Ovary (tissue), 9 donors: ENCODE results near the gene CDHR2. TPM values are rescaled to one million over a fixed set of nuclear protein-coding genes. Genes with fewer than 3 reads are reported as not detected.

Experiments
- DNase-seq, 5 donors: peaks; one replicate each; pipeline ENCODE4 v3.0.0-alpha.2; 2019 to 2020
- H3K27ac ChIP-seq, 2 donors: fragments of 200-600 bp; one replicate each; pipeline versions ENCODE4 v1.5.1 to v1.8.0; 2019 to 2022
- H3K27me3 ChIP-seq: fragments of 200-600 bp; one replicate; pipeline ENCODE4 v1.8.0; 2022
- H3K36me3 ChIP-seq: fragments of 200-600 bp; sonication (generic); one replicate; pipeline ENCODE4 v1.5.1; 2019
- H3K4me1 ChIP-seq: one replicate; pipeline ENCODE4 v1.8.1; 2013; ENCODE audit warnings: mild to moderate bottlenecking, moderate library complexity; ENCODE audit not compliant: insufficient read depth
- H3K4me3 ChIP-seq: fragments of 200-600 bp; sonication (generic); one replicate; pipeline ENCODE4 v1.5.1; 2017
- H3K9me3 ChIP-seq, 2 donors: fragments of 200-600 bp in 1 of 2; sonication (generic) in 1 of 2; one replicate each; pipeline versions ENCODE4 v1.5.1 to v1.8.1; 2013 to 2019; ENCODE audit warnings: mild to moderate bottlenecking in 1 of 2, moderate library complexity in 1 of 2
- EP300 ChIP-seq: sonication (generic); formaldehyde crosslinking; IDR thresholded peaks from one replicate; pipeline ENCODE4 v1.6.1; 2017; ENCODE audit warnings: antibody characterized with exemption
- POLR2A ChIP-seq: fragments of 450-650 bp; IDR thresholded peaks from one replicate; pipeline ENCODE4 v1.6.1; 2017; ENCODE audit warnings: antibody characterized with exemption, mild to moderate bottlenecking, moderate library complexity
- whole genome bisulfite sequencing, 3 donors: extraction: QIAGEN DNeasy Blood & Tissue Kit in 1 of 3; methylation state at CpG; one replicate each; pipeline versions ENCODE4 v1.1.5 to v1.1.7; 2013 to 2017; 5-methylcytosine and 5-hydroxymethylcytosine counted together
- intact Hi-C, 4 donors: fragments of 100-400 bp; cut with DNase I; formaldehyde crosslinking; loops; one replicate each; pipeline versions ENCODE4 v1.11.0 to v1.15.1; 2022 to 2023
- polyA plus RNA-seq, 2 donors: library from polyadenylated mRNA; stranded (reverse); fragments of 200-250 nt in 1 of 2; fragments of 350-450 nt in 1 of 2; fragmentation: Illumina TruSeq in 1 of 2; extraction: RNeasy Lipid Tissue Mini Kit (QIAGEN cat#74804) in 1 of 2; gene quantifications; one replicate each; pipeline ENCODE4 v1.2.3, GENCODE V29; 2013 to 2014
- total RNA-seq, 7 donors: library from RNA; depleted of rRNA in 2 of 7; stranded (reverse); fragments of >200 nt in 2 of 7; fragmentation: NEBNext Ultra II Directional in 3 of 7; extraction: Animal tissue kit (Norgen Biotek cat#: 25700) in 3 of 7; gene quantifications; one replicate each; pipeline versions ENCODE4 v1.1.0 to v1.2.4, GENCODE V29; 2016 to 2023
- TF ChIP-seq, protein P1 (sequence below), 3 donors: fragments of 450-650 bp in 2 of 3; fragments of 200-600 bp in 1 of 3; IDR thresholded peaks; one replicate each; pipeline versions ENCODE4 v1.5.1 to v1.8.0; 2016 to 2022; ENCODE audit warnings: antibody characterized with exemption in 3 of 3, mild to moderate bottlenecking in 1 of 3
- donor health status: DM: no; HTN: no; CAD: no; lungs with moderate emphysema.
- donor health status: DM: no; HTN: no; CAD: no.
- donor health status: Bipolar disorder and iron deficiency.
- donor health status: DM: yes; HTN: yes; CAD: no.
- donor health status: DM: no; HTN: no; CAD: no.
- donor health status: DM: yes; HTN: yes; CAD: no.

The CDHR2 gene
- total and polyA plus RNA-seq, 9 donors = 0.10 to 2.0 (median 0.20) TPM; not detected in 6

DNA sequence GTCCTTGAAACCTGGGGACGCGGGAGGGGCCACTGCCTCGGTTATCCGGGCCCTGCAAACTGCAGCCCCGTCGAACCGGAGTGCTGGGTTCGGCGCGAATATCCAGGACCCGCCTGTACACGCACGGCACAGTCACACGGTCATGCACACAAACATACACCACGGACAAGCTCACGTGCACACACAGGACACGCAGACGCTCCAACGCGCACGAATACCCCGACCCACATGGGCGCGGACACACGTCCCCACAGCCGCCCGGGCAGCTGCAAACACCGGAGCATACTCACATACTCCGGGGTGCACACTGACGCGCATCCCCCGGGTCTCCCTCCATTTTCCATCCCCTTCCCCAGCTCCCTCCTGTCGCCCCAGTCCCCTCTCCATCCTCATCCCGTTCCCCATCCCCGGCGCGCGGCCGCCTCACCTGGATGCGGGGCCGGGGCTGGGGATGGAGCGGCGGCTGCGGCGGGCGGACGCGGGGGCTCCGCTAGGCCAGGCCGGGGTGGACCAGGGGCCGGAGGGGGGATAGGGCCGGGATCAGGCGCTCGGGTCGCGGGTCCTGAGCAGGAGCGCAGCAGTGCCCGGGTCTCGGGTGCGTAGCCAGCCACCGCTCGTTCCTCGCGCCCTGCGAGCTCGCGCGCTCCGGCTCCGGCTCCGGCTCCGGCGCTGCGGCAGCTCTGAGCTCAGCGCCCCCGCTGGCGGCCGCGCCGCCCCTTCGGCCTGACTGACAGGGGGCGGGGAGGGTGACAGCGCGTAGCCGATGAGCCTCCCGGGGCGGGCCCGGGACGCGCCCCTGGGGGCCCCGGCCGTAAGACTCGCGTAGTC, 80.9 kb downstream of the CDHR2 start, which contains the start of the genes EIF4E1B and SNCB:
Gene EIF4E1B (plus strand): TSS at position 823 of the 828 bp plus-strand sequence. CDS start 12,113 bp downstream, outside the sequence.
Gene SNCB (minus strand): TSS at position 682 of the 828 bp plus-strand sequence. CDS start 880 bp downstream, outside the sequence.
- 1% methylated on average over 91 to 94 of the region's 94 CpGs for WGBS, 3 donors
- DNase-seq = no peak
- intact Hi-C loops = no loop called here
- H3K27me3 ChIP-seq = no peaks in the 10 kb centered on the region
- H3K27ac ChIP-seq = no peak within 1 kb of the TSS
- no peaks in the 10 kb centered on the region for H3K9me3 ChIP-seq
- H3K36me3 ChIP-seq = no peaks in the 10 kb centered on the region
- peaks cover 7% of the 10 kb centered on the region for H3K4me1 ChIP-seq
- H3K4me3 ChIP-seq = no peak within 1 kb of the TSS
- TF ChIP-seq EP300 (no peak), POLR2A (no peak)
- TF ChIP-seq, protein P1, sequence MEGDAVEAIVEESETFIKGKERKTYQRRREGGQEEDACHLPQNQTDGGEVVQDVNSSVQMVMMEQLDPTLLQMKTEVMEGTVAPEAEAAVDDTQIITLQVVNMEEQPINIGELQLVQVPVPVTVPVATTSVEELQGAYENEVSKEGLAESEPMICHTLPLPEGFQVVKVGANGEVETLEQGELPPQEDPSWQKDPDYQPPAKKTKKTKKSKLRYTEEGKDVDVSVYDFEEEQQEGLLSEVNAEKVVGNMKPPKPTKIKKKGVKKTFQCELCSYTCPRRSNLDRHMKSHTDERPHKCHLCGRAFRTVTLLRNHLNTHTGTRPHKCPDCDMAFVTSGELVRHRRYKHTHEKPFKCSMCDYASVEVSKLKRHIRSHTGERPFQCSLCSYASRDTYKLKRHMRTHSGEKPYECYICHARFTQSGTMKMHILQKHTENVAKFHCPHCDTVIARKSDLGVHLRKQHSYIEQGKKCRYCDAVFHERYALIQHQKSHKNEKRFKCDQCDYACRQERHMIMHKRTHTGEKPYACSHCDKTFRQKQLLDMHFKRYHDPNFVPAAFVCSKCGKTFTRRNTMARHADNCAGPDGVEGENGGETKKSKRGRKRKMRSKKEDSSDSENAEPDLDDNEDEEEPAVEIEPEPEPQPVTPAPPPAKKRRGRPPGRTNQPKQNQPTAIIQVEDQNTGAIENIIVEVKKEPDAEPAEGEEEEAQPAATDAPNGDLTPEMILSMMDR (IDR thresholded peaks at IDR 0.05) = no peak

DNA sequence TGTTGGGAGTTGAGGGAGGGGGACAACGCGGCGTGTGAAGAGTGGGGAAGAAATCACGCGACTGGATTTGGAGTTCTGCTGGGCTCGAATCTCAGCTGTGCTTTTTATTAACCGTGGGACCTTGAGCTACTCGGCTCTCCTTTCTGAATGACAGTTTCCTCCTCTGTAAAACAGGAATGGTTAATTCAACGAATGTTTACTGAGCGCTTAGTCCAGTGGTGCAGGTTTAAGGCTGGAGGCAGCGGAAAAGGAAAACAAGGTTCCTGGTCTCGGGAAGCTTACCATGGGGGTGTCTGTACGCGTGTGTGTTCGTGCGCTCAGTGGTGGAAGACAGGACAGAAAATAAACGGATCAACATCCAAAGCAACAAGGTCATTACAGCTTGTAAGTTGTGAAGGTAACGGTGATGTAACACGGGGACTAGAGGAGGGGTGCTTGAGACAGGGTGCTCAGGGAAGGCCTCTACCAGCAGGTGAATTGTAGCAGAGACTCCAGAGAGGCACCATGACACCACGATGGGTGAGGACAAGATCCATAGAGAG, 81.6 kb downstream of the CDHR2 start:
- no peaks in the 10 kb centered on the region for H3K9me3 ChIP-seq
- no peak overlapping the region for H3K27ac ChIP-seq
- WGBS, 3 donors = 4 to 6% (median 4%) methylated on average over 20 of the region's 20 CpGs
- TF ChIP-seq EP300 (no peak), POLR2A (no peak)
- TF ChIP-seq, protein P1 (IDR thresholded peaks at IDR 0.05) = no peak
- no peaks in the 10 kb centered on the region for H3K36me3 ChIP-seq
- no peaks in the 10 kb centered on the region for H3K27me3 ChIP-seq
- DNase-seq = no peak
- H3K4me3 ChIP-seq = no peak overlapping the region
- peaks cover 7% of the 10 kb centered on the region for H3K4me1 ChIP-seq
- intact Hi-C loops = no loop called here

DNA sequence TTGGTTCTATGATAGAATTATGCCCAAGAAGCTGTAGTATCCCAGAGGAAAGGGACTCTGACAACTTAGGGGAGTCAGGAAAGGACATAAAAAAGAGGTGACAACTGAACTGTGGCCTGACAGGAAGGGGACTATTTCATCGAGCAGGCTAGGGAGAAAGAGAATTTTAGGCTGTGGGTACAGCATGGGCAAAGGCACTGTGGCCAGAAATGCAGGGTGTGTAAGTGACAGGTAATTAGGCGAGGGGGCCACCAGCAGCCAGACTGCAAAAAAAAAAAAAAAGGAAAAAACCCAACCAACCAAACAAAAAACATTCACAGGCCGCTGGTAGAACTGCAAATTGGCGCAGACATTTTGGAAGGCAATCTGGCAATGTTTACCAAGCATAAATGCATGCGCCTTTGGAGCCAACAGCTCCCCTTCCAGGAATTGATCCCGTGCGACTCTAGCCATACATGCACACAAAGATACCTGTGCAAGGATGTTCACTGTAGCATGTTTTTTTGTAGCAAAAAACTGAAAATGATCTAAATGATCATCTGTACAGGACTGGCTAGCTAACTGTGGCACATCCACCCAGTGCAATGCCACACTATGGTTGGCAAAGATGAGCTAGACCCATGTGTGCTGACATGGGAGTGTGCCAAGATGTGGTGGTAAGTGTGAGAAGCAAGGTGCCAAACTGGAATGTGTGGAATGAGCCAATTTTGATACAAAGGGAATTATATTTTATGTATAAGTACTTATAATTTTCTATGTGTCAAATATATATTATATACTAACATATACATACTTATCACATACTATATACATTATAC, 82.5 kb downstream of the CDHR2 start:
- DNase-seq = no peak
- TF ChIP-seq POLR2A (no peak), EP300 (no peak)
- TF ChIP-seq, protein P1 (IDR thresholded peaks at IDR 0.05) = no peak
- intact Hi-C loops = no loop called here
- no peak overlapping the region for H3K4me3 ChIP-seq
- H3K36me3 ChIP-seq = no peaks in the 10 kb centered on the region
- 75 to 80% (median 77%) methylated on average over 7 of the region's 7 CpGs for WGBS, 3 donors
- H3K27ac ChIP-seq = no peak overlapping the region
- H3K4me1 ChIP-seq = peaks cover 7% of the 10 kb centered on the region
- H3K9me3 ChIP-seq = no peaks in the 10 kb centered on the region
- no peaks in the 10 kb centered on the region for H3K27me3 ChIP-seq

DNA sequence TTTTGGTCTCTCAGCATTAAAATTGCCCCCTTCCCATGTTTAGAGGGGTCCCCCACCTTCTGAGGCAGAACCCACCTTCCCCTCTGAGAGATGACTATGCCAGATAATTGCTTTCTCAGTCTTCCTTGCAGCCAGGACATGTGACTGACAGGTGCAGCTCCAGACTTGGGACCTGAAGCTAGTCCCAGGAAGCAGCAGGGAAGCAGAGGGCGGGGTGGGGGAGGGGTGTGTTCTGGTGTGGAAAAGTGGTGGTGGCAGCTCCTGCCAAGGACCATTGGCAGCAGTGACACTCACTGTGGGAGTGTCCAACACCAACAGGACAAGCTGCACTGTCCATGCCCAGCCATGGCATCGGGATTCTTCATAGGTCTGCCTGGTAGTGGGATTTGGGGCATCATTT, 83.6 kb downstream of the CDHR2 start:
- Histone ChIP-seq H3K9me3 (no peaks in the 10 kb centered on the region), H3K4me1 (peaks cover 7% of the 10 kb centered on the region), H3K36me3 (no peaks in the 10 kb centered on the region), H3K27ac (no peak overlapping the region), H3K27me3 (no peaks in the 10 kb centered on the region), H3K4me3 (no peak overlapping the region)
- intact Hi-C loops = no loop called here
- TF ChIP-seq POLR2A = no peak
- TF ChIP-seq EP300 = no peak
- TF ChIP-seq, protein P1 (IDR thresholded peaks at IDR 0.05) = no peak
- WGBS, 3 donors = 70 to 79% (median 71%) methylated on average over 2 of the region's 2 CpGs
- DNase-seq = no peak
